Retinal pigment epithelial cell (primary cell): Measurements from ENCODE around the gene MAD1L1.

Experiments
- DNase-seq: peaks from one replicate; pipeline ENCODE4 v3.0.0-alpha.2; 2010; ENCODE audit warnings: low read depth
- H3K4me3 ChIP-seq: 2 replicates; pipeline ENCODE4 v1.5.1; 2011; ENCODE audit warnings: mild to moderate bottlenecking, low read length, control low read depth, moderate library complexity
- TF ChIP-seq, protein P1 (sequence below): conservative IDR thresholded peaks from 2 replicates; pipeline ENCODE4 v1.5.1; 2011; ENCODE audit warnings: low read depth, low read length, control low read depth, inconsistent platforms

Gene MAD1L1

DNA sequence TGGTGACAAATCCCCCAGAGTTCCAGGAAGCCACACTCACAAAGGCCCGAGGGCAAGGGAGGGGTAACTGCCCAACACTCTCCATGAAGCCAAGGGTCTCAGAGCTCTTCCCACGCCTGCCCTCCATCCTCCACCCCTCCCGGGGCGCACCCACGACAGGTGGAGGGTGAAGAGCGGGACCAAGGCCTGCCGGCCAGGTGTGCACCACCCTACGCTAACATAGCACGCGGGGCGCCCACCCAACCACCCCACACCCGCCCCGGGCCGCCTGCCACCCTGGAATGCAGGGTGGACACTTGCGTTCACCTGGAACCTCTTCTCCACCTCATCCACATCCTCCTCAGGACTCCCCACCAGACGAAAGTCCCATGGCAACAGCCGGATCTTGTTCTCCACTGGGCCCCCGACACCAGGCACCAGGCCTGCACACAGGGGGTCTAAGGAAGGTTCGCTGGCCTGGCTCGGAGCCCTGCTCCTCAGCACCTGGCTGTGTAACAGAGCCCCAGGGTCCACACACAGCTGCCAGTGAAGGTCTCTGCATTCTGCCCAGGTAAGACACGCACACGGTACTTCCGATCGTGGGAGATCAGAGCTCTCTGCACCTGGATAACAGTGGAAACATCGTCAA lies 32.7 kb downstream of the MAD1L1 start:
- TF ChIP-seq, protein P1, sequence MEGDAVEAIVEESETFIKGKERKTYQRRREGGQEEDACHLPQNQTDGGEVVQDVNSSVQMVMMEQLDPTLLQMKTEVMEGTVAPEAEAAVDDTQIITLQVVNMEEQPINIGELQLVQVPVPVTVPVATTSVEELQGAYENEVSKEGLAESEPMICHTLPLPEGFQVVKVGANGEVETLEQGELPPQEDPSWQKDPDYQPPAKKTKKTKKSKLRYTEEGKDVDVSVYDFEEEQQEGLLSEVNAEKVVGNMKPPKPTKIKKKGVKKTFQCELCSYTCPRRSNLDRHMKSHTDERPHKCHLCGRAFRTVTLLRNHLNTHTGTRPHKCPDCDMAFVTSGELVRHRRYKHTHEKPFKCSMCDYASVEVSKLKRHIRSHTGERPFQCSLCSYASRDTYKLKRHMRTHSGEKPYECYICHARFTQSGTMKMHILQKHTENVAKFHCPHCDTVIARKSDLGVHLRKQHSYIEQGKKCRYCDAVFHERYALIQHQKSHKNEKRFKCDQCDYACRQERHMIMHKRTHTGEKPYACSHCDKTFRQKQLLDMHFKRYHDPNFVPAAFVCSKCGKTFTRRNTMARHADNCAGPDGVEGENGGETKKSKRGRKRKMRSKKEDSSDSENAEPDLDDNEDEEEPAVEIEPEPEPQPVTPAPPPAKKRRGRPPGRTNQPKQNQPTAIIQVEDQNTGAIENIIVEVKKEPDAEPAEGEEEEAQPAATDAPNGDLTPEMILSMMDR = no peak
- DNase-seq = no peak
- H3K4me3 ChIP-seq = no peak overlapping the region

DNA sequence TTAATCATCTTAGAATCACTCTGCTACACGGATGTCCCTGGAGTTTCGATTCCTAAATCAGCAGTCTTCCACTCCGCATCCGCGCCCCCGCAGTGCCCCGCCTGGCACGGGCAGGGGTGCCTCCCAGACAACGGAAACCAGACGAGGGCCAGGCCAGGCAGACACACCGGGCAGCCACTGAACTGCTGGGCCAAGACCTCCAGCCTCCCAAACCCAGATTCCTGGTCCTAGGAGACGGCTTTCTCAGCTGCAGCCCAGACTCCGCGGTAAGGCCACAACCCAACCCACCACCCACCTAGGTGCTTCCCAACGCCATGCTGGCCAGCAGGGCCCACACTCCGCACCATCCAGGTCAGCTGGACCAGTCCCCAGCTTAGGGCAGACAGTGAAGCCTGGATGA lies 33.2 kb downstream of the MAD1L1 start:
- DNase-seq = no peak
- H3K4me3 ChIP-seq = no peak overlapping the region
- TF ChIP-seq, protein P1 = no peak

DNA sequence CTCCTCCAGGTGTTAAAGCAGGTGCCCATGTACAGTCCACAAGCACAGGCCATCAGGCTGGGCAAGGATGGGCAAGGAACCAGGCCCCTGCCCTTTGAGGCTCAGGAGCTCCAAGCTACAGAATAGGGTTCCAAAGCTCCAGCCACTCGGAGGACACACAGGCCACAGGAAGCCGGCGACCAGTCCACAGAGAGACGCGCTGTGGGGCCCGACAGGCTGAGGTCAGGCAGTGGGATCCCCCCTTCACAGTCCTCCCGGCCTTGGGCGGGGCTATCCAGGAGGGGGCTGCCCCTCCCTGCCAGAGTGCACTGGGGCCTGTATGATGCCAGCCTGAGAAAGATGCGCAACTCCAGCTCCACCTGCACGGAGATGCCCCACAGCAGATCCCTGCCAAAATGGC lies 34.0 kb downstream of the MAD1L1 start:
- H3K4me3 ChIP-seq = no peak overlapping the region
- TF ChIP-seq, protein P1 = no peak
- DNase-seq = no peak

DNA sequence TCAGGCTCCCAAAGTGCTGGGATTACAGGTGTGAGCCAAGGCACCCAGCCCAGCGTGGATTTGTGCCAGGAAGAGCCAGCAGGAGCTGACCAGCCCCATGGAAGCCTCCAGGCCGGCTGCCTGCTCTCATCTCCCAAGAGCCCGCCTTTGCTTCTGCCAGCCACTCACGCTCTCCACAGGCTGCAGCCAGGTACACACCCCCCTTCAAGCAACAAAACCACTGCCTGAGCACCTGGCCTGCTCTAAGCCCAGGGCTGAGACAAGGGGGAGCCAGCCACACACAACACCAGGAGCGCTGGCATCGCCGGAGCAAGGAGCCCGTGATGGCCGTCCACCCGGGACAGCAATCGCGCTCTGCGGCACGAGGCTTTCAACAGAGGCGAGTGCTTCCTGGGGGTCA lies 34.5 kb downstream of the MAD1L1 start:
- H3K4me3 ChIP-seq = no peak overlapping the region
- TF ChIP-seq, protein P1 = no peak
- DNase-seq = no peak

DNA sequence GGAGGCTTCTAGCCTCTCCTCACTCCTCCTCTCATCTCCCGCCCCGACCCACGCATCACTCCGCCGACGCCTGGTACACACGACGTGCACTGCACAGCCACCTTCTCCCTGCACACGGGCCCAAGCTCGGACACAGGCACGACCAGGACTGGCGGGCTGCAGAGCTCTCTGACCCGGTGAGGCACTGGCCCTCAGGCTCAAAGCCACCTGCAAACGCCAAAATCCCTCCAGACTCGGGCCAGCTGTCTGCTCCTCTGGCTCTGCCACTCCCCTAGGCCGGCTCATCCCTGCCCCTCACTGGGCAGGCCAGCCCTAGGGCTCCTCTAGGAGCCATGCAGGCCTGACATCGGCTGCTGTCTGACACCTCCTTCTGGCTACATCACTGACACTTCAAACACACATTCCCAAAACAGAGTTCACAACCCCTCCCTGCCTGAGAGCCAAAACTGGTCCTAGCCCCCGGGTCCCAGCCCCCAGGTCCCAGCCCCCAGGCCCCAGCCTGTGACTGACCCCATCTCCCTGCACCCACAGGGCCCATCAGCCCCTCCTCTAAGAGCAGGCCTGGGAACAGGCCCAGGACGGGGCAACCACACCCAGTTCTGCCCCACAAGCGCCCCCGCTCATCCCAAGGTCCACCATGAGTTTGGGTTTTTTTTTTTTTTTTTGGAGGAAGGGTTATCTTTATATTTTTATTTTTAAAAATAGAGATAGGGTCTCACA lies 35.1 kb downstream of the MAD1L1 start:
- DNase-seq = no peak
- TF ChIP-seq, protein P1 = no peak
- no peak overlapping the region for H3K4me3 ChIP-seq

DNA sequence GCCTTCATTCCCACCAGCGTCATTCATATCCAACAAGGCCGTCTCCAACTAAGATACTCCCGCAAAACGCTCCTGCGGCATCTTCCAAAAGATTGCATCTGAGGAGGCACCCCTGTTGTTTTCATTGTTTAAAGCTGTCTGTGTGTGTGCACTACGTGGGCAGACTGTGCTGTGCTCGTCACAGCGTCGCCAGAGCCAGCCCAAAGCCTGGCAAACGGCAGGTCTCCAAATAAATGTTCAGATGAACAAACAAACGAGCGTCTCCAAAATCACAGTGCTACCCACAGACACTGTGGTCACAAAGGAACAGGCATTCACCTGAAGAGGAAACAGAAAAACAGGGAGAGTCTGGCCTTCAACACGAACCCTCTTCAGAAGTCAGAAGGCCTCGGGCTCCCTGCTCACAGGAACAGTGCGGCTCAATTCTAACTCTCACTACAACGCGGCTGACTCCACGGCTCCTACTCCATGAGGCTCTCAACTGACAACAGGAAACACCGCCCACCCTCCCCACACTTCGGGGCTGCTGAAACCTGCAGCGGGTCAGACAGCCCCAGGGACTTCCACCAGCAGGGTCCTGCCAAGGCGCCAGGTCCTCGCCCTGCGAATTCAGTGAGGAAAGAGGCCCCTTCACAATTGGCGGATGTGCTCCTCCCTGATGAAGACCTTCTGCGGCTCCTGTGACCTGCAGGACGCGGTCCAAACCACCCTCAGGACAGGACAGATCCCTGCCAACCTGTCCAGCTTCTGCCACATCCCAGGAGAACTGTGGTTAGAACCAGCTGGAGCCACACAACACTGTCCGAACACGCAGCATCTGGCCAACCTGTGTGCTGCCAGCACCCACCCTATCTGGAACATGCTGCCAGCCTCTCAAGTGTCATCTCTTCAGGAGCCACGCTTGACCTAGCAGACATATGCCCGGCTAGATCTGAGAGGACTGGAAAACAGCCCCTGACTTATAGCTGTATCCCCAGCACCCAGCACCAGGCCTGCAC lies 36.1 kb downstream of the MAD1L1 start:
- TF ChIP-seq, protein P1 = no peak
- DNase-seq = no peak
- H3K4me3 ChIP-seq = no peak overlapping the region
